ENCODE measurements around the gene FAM43B. TPM values are rescaled to one million over a fixed set of nuclear protein-coding genes. Genes with fewer than 3 reads are reported as not detected.

Gene FAM43B
- total and polyA plus RNA-seq, 2 donors (not counting 1 experiment from before 2014, with no cell fraction given) = not detected

DNA sequence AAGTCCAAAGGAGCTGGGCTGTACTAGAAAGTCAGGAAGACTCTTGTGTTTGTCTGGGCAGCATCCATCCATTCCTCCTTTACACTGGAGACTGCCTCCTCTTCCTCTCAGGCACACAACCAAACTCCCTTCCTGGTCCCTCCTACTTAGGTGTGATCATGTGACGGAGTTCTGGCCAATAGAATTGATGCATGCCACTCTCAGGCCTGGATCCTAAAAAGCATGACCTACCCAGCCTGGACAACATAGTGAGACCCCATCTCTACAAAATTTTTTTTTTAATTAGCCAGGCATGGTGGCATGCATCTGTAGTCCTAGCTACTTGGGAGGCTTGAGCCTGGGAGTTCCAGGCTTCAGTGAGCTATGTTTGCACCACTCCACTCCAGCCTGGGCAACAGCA lies 8.6 kb downstream of the FAM43B start:
- Histone ChIP-seq H3K9ac (ENCODE audit: low read length) (no peak overlapping the region), H3K4me2 (replicated peaks; ENCODE audit: low read depth, low read length, poor library complexity, severe bottlenecking) (no peak overlapping the region), H3K9me3 (ENCODE audit: control extremely low read depth in 1 of 3, control insufficient read depth in 2 of 3, insufficient read depth in 1 of 3, low read length in 2 of 3) (no peaks in the 10 kb centered on the region), H3K79me2 (ENCODE audit: control insufficient read depth, insufficient read depth, low read length) (no peaks in the 10 kb centered on the region), H3K4me3 (ENCODE audit: control extremely low read depth in 1 of 5, extremely low read depth in 1 of 5, insufficient read depth in 1 of 5, low read depth in 2 of 5, low read length in 4 of 5) (no peak overlapping the region), H3K4me1 (ENCODE audit: control insufficient read depth in 2 of 2, insufficient read depth in 2 of 2, low read length in 2 of 2) (no peaks in the 10 kb centered on the region), H2AFZ (ENCODE audit: insufficient read depth, low read depth, low read length, poor library complexity, severe bottlenecking) (no peak overlapping the region), H3K27ac (ENCODE audit: low read length in 2 of 2) (no peak overlapping the region), H4K20me1 (ENCODE audit: control insufficient read depth, insufficient read depth, low read length, poor library complexity, severe bottlenecking) (no peaks in the 10 kb centered on the region), H3K36me3 (replicated peaks in 1 of 2; ENCODE audit: control extremely low read depth in 1 of 2, control insufficient read depth in 1 of 2, extremely low read depth in 1 of 2, insufficient read depth in 2 of 2, low read length in 1 of 2) (no peaks in the 10 kb centered on the region), H3K27me3 (replicated peaks in 1 of 4; ENCODE audit: control extremely low read depth in 1 of 4, control insufficient read depth in 3 of 4, insufficient read depth in 4 of 4, low read length in 3 of 4) (peaks cover 0 to 12% (median 2%) of the 10 kb centered on the region in 4 experiments)
- DNase-seq (no peak), ATAC-seq (ENCODE audit: low read depth) (no peak)
- no peaks in the 10 kb centered on the region for H3K4me1 Mint-ChIP-seq
- H3K9me3 Mint-ChIP-seq (ENCODE audit: insufficient read depth) = no peaks in the 10 kb centered on the region
- TF ChIP-seq EZH2 (IDR thresholded peaks at IDR 0.05; ENCODE audit: borderline replicate concordance, insufficient read depth, low read depth, low read length, poor library complexity, severe bottlenecking) (no peak), CTCF (IDR thresholded peaks at IDR 0.05) (no peak)
- H3K27ac Mint-ChIP-seq = no peak overlapping the region
- intact Hi-C loops (cut with micrococcal nuclease) = no loop called here
- POLR2A ChIA-PET = no interaction called here
- H3K27me3 Mint-ChIP-seq = peaks cover 32% of the 10 kb centered on the region
- WGBS (ENCODE audit: insufficient coverage) = 80% methylated on average over 1 of the region's 1 CpG
- CTCF ChIA-PET = no interaction called here
- H3K4me3 Mint-ChIP-seq = no peak overlapping the region

DNA sequence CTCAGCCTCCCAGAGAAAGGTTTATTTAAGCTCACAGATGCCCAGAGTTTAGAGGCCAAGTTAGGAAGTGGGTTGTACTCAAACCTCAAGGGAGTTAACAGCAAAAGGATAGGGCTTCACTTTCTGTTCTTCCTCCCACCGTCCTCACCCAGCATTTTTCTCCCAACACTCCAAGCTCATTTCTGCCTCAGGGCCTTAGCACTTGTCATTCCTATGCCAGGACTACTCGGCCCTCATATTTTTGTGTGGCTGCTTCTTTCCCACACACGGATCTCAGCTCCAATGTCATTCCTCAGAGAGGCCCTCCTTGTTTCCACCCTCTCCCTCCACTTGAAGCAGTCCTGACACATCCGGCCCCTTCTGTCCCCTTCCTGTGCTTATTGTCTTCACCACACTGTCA lies 12.9 kb downstream of the FAM43B start:
- Histone ChIP-seq H2AFZ (ENCODE audit: insufficient read depth, low read depth, low read length, poor library complexity, severe bottlenecking) (no peak overlapping the region), H3K9ac (ENCODE audit: low read length) (no peak overlapping the region), H4K20me1 (ENCODE audit: control insufficient read depth, insufficient read depth, low read length, poor library complexity, severe bottlenecking) (no peaks in the 10 kb centered on the region), H3K9me3 (ENCODE audit: control extremely low read depth in 1 of 3, control insufficient read depth in 2 of 3, insufficient read depth in 1 of 3, low read length in 2 of 3) (peaks cover 0 to 4% (median 0%) of the 10 kb centered on the region in 3 donors), H3K27ac (ENCODE audit: low read length in 2 of 2) (no peak overlapping the region), H3K27me3 (replicated peaks in 1 of 4; ENCODE audit: control extremely low read depth in 1 of 4, control insufficient read depth in 3 of 4, insufficient read depth in 4 of 4, low read length in 3 of 4) (peaks cover 0 to 15% (median 4%) of the 10 kb centered on the region in 4 experiments), H3K4me1 (ENCODE audit: control insufficient read depth in 2 of 2, insufficient read depth in 2 of 2, low read length in 2 of 2) (no peaks in the 10 kb centered on the region), H3K36me3 (replicated peaks in 1 of 2; ENCODE audit: control extremely low read depth in 1 of 2, control insufficient read depth in 1 of 2, extremely low read depth in 1 of 2, insufficient read depth in 2 of 2, low read length in 1 of 2) (no peaks in the 10 kb centered on the region), H3K4me3 (ENCODE audit: control extremely low read depth in 1 of 5, extremely low read depth in 1 of 5, insufficient read depth in 1 of 5, low read depth in 2 of 5, low read length in 4 of 5) (no peak overlapping the region), H3K4me2 (replicated peaks; ENCODE audit: low read depth, low read length, poor library complexity, severe bottlenecking) (no peak overlapping the region), H3K79me2 (ENCODE audit: control insufficient read depth, insufficient read depth, low read length) (no peaks in the 10 kb centered on the region)
- ATAC-seq (ENCODE audit: low read depth) = no peak
- intact Hi-C loops (cut with micrococcal nuclease) = no loop called here
- peaks cover 51% of the 10 kb centered on the region for H3K27me3 Mint-ChIP-seq
- TF ChIP-seq CTCF (IDR thresholded peaks at IDR 0.05) (no peak), EZH2 (IDR thresholded peaks at IDR 0.05; ENCODE audit: borderline replicate concordance, insufficient read depth, low read depth, low read length, poor library complexity, severe bottlenecking) (no peak)
- no peaks in the 10 kb centered on the region for H3K9me3 Mint-ChIP-seq (ENCODE audit: insufficient read depth)
- H3K4me1 Mint-ChIP-seq = no peaks in the 10 kb centered on the region
- H3K27ac Mint-ChIP-seq = no peak overlapping the region
- 72% methylated on average over 4 of the region's 4 CpGs for WGBS (ENCODE audit: insufficient coverage)
- CTCF ChIA-PET = no interaction called here
- no peak for DNase-seq
- POLR2A ChIA-PET = no interaction called here
- H3K4me3 Mint-ChIP-seq = no peak overlapping the region

Measured in B cell (primary cell).